HG03097 (cell line): ENCODE results near the gene DDAH1.

Experiments
- ATAC-seq: cut with Tn5 transposase; IDR thresholded peaks from one replicate; pipeline ENCODE4 v1.9.1; 2021; ENCODE audit not compliant: unreplicated experiment, low FRiP score

DDAH1 gene

GRCh38 chr1:85333186-85333585, 131.8 kb downstream of the DDAH1 start:
- ATAC-seq: no peak

GRCh38 chr1:85332575-85332974, 132.4 kb downstream of the DDAH1 start:
- ATAC-seq: no peak

- ATAC-seq: peak; percentile 59
These were observed 134.2 kb downstream of the DDAH1 start for GRCh38 chr1:85330711-85331290.

GRCh38 chr1:85330214-85330631, 134.7 kb downstream of the DDAH1 start:
- no peak for ATAC-seq

- no peak for ATAC-seq
These were observed 136.1 kb downstream of the DDAH1 start for GRCh38 chr1:85328713-85329397.

- no peak for ATAC-seq
These were observed 137.2 kb downstream of the DDAH1 start for GRCh38 chr1:85327759-85328158.

GRCh38 chr1:85326851-85327250, 138.1 kb downstream of the DDAH1 start:
- no peak for ATAC-seq

- ATAC-seq: no peak
These were observed 138.6 kb downstream of the DDAH1 start for GRCh38 chr1:85326336-85326735.

- no peak for ATAC-seq
These were observed 139.0 kb downstream of the DDAH1 start for GRCh38 chr1:85325920-85326319.

GRCh38 chr1:85323770-85324169, 141.2 kb downstream of the DDAH1 start:
- ATAC-seq: no peak

GRCh38 chr1:85322655-85323054, 142.3 kb downstream of the DDAH1 start:
- ATAC-seq: no peak

- no peak for ATAC-seq
These were observed 143.6 kb downstream of the DDAH1 start for GRCh38 chr1:85321237-85321964.

- ATAC-seq: no peak
These were observed 144.4 kb downstream of the DDAH1 start for GRCh38 chr1:85320371-85321131.

GRCh38 chr1:85319931-85320330, 145.0 kb downstream of the DDAH1 start:
- no peak for ATAC-seq

GRCh38 chr1:85319491-85319890, 145.5 kb downstream of the DDAH1 start:
- ATAC-seq: no peak

- no peak for ATAC-seq
These were observed 146.7 kb downstream of the DDAH1 start for GRCh38 chr1:85318217-85318616.

- no peak for ATAC-seq
These were observed 147.4 kb downstream of the DDAH1 start for GRCh38 chr1:85317560-85317959.

GRCh38 chr1:85316321-85316720, 148.6 kb downstream of the DDAH1 start:
- ATAC-seq: no peak

- ATAC-seq: no peak
These were observed 149.2 kb downstream of the DDAH1 start for GRCh38 chr1:85315789-85316188.

GRCh38 chr1:85314726-85315125, 150.2 kb downstream of the DDAH1 start:
- no peak for ATAC-seq
